GM20000 (cell line): Measurements from ENCODE around the gene ADCY3.

ENCODE experiments used
- DNase-seq: peaks from one replicate; pipeline ENCODE4 v3.0.0; 2012; ENCODE audit warnings: low spot score
- CTCF ChIP-seq: IDR thresholded peaks from 2 replicates; pipeline ENCODE4 v1.5.1; 2012; ENCODE audit warnings: mild to moderate bottlenecking, control low read depth; ENCODE audit errors: extremely low read depth, missing control alignments

ADCY3 gene

GRCh38 chr2:24955921-24956320 lies 35.9 kb upstream of the ADCY3 start:
- TF ChIP-seq CTCF = no peak
- DNase-seq = no peak

GRCh38 chr2:24955232-24955631 lies 35.2 kb upstream of the ADCY3 start:
- no peak for DNase-seq

DNA sequence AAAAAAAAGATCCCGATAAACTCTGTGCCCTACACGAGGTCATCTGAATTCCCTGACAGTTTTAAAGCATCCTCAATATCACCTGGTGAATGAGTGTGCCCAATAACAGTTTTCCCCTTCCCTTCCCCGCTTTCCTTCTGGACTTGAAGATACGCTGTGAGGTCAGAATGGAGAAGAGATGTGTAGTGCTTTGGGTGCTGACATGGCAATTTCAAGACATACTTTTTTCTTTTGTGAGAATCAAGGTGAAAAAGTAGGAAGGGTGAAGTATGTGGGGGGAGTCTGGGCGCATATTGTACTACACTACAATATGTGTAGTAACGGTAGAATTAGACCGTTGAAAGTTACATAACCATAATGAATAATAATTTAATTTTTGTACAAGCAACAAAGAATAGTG lies 30.1 kb upstream of the ADCY3 start:
- no peak for DNase-seq
- TF ChIP-seq CTCF = no peak

More at GRCh38 chr2:24955232-24955631, 35.2 kb upstream of the ADCY3 start:
- TF ChIP-seq CTCF = no peak

DNA sequence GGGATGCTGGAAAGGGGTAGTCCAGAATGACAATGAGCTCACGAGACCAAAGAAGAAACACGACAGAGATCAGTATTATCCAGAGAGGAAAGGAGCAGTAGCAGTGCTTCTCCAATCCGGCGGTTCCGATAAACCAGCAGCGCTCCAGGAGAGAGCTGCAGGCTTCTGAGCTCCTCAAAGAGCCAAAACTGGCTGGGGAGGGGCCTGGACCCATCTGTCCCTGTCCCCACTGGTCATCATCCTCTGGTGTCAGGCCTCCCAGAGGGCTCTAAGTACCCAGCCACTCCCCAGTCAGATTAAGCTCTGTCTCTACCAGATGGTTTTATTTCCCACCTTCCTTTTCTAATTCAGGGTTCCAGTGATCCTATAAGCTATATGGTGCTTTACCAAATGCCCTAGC lies 28.5 kb upstream of the ADCY3 start:
- TF ChIP-seq CTCF = no peak
- no peak for DNase-seq

DNA sequence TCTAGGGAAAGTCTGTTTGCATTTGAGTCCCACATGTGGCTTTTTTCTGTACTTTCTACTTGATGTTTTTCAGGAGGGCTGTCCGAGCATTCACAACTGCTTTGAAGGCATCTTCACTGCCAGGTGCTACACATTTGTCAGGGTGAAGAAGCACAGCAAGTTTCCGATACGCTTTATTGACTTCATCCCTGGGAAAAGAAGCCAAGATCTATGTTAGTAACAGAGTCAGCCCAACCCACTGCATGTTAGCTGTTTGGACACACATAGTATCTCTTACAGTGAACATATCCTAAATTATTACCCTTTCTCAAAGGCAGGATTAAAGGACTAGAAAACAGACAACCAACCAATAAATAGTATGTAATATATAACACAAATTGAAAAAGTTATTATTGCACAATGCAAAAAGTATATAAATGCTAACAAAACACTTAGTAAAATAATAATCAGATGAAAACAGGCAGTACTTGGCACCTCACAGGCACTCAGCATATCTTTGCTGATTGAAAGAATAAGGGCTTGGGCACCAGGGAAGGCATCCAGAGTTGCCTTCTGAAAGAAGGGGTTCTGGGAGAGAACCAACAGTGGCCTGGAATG lies 27.6 kb upstream of the ADCY3 start:
- no peak for TF ChIP-seq CTCF
- DNase-seq = no peak

DNA sequence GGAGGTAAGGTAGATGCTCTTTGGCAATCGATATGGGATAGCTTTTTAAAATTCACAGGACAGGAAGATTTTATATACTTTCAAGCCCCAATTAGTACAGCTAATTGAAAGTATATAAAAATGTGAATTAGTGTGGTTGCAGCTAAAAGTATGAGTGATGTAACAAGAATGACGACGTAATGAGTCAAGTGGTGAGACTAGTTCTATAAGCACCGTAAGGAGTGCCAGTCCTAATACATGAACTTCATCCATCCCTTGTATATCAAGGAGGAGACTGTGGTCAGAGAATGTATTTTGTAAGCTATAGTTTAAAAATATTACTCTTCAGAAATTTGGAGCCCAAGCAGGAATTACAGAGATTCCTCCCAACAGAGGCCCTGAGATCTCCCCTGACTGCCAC lies 25.9 kb upstream of the ADCY3 start:
- TF ChIP-seq CTCF = no peak
- no peak for DNase-seq

- TF ChIP-seq CTCF = no peak
- no peak for DNase-seq
Observed at GRCh38 chr2:24943427-24944053, 23.5 kb upstream of the ADCY3 start.
